Mesothelial cell of epicardium (in vitro differentiated cells): ENCODE measurements around the gene PRRG2. TPM values are rescaled to one million over a fixed set of nuclear protein-coding genes. Genes with fewer than 3 reads are reported as not detected.

Experiments
- DNase-seq, 2 experiments: peaks; one replicate each; pipeline ENCODE4 v3.0.0; 2021; ENCODE audit warnings: low spot score in 2 of 2; ENCODE audit not compliant: unreplicated experiment in 2 of 2
- H3K27ac Mint-ChIP-seq: 2 replicates; pipeline ENCODE4 v1.8.0; 2021; ENCODE audit warnings: mixed read lengths
- H3K27me3 Mint-ChIP-seq: 2 replicates; pipeline ENCODE4 v1.8.0; 2021; ENCODE audit warnings: low read depth, mixed read lengths
- H3K36me3 Mint-ChIP-seq: 2 replicates; pipeline ENCODE4 v1.8.0; 2021; ENCODE audit warnings: mixed read lengths
- H3K4me1 Mint-ChIP-seq: 2 replicates; pipeline ENCODE4 v1.8.0; 2021; ENCODE audit warnings: mixed read lengths
- H3K4me3 Mint-ChIP-seq: 2 replicates; pipeline ENCODE4 v1.8.0; 2021; ENCODE audit warnings: mild to moderate bottlenecking, moderate library complexity, mixed read lengths
- H3K9me3 Mint-ChIP-seq: 2 replicates; pipeline ENCODE4 v1.8.0; 2021; ENCODE audit warnings: mixed read lengths
- total RNA-seq: library from RNA; stranded (reverse); gene quantifications from 3 replicates; pipeline ENCODE4 v1.2.1, GENCODE V29; 2021
- TF ChIP-seq, protein P1 (sequence below): fragments of 200-600 bp; sonication (generic); IDR thresholded peaks from one replicate; pipeline ENCODE4 v1.5.0; 2021; ENCODE audit warnings: antibody characterized with exemption; ENCODE audit not compliant: unreplicated experiment

The PRRG2 gene
- total RNA-seq, 1 donor from 2014 or later, result 0.87 TPM

DNA sequence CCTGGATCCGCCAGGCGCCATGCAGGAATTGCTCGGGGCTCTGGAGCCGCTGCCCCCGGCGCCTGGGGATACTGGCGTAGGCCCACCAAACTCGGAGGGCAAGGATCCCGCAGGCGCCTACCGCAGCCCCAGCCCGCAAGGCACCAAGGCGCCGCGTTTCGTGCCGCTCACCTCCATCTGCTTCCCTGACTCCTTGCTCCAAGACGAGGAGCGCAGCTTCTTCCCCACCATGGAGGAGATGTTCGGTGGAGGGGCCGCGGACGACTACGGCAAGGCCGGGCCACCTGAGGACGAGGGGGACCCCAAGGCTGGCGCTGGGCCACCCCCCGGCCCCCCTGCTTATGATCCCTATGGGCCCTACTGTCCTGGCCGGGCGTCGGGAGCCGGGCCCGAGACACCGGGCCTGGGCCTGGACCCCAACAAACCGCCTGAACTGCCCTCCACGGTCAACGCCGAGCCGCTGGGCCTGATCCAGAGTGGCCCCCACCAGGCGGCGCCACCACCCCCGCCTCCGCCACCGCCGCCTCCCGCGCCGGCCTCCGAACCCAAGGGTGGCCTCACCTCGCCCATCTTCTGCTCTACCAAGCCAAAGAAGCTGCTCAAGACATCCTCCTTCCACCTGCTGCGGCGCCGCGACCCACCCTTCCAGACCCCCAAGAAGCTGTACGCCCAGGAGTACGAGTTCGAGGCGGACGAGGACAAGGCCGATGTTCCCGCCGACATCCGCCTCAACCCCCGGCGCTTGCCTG lies 16.0 kb downstream of the PRRG2 start:
- Mint-ChIP-seq H3K4me3 (no peak overlapping the region), H3K9me3 (no peaks in the 10 kb centered on the region), H3K36me3 (peaks cover 20% of the 10 kb centered on the region), H3K27ac (no peak overlapping the region), H3K27me3 (no peaks in the 10 kb centered on the region), H3K4me1 (peaks cover 20% of the 10 kb centered on the region)
- TF ChIP-seq, protein P1, sequence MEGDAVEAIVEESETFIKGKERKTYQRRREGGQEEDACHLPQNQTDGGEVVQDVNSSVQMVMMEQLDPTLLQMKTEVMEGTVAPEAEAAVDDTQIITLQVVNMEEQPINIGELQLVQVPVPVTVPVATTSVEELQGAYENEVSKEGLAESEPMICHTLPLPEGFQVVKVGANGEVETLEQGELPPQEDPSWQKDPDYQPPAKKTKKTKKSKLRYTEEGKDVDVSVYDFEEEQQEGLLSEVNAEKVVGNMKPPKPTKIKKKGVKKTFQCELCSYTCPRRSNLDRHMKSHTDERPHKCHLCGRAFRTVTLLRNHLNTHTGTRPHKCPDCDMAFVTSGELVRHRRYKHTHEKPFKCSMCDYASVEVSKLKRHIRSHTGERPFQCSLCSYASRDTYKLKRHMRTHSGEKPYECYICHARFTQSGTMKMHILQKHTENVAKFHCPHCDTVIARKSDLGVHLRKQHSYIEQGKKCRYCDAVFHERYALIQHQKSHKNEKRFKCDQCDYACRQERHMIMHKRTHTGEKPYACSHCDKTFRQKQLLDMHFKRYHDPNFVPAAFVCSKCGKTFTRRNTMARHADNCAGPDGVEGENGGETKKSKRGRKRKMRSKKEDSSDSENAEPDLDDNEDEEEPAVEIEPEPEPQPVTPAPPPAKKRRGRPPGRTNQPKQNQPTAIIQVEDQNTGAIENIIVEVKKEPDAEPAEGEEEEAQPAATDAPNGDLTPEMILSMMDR, result no peak
- no peak for DNase-seq

DNA sequence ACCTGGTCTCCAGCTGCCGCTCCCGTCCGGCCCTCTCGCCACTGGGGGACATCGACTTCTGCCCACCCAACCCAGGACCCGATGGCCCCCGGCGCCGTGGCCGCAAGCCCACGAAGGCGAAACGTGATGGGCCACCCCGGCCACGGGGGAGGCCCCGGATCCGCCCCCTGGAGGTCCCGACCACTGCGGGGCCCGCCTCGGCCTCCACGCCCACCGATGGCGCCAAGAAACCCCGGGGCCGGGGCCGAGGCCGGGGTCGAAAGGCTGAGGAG lies 16.5 kb downstream of the PRRG2 start:
- Mint-ChIP-seq H3K4me3 (no peak overlapping the region), H3K36me3 (peaks cover 21% of the 10 kb centered on the region), H3K27ac (no peak overlapping the region), H3K4me1 (peaks cover 14% of the 10 kb centered on the region), H3K27me3 (no peaks in the 10 kb centered on the region), H3K9me3 (no peaks in the 10 kb centered on the region)
- TF ChIP-seq, protein P1, result no peak
- no peak for DNase-seq

DNA sequence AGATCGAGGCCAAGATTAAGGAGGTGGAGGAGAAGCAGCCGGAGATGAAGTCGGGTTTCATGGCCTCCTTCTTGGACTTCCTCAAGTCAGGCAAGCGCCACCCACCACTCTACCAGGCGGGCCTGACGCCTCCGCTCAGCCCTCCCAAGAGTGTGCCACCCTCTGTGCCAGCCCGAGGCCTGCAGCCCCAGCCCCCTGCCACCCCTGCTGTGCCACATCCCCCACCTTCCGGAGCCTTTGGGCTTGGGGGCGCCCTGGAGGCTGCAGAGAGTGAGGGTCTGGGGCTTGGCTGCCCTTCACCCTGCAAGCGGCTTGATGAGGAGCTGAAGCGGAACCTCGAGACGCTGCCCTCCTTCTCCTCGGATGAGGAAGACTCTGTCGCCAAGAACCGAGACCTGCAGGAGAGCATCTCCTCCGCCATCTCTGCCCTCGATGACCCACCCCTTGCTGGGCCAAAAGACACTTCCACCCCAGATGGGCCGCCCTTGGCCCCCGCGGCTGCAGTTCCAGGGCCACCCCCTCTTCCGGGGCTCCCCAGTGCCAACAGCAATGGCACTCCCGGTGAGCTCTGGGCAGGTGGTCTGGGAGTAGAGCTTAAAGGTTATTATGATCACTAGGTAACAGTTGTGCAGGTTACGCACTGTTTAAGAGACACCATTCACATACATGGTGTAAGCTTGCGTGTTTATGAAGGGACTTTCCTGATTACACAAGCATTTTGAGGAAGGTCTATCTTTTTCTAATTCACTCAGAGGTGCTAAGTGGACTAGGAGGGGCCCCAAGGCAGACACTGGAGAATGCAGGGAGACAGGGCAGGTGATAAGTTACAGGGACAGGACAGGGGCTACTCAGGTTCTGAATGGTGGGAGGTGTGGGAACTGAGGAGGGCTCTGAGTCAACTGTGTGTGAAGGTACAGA lies 18.5 kb downstream of the PRRG2 start:
- H3K27me3 Mint-ChIP-seq, result no peaks in the 10 kb centered on the region
- TF ChIP-seq, protein P1, result no peak
- DNase-seq, result no peak
- H3K4me1 Mint-ChIP-seq, result no peaks in the 10 kb centered on the region
- no peak overlapping the region for H3K4me3 Mint-ChIP-seq
- H3K9me3 Mint-ChIP-seq, result no peaks in the 10 kb centered on the region
- H3K36me3 Mint-ChIP-seq, result peaks cover 29% of the 10 kb centered on the region
- no peak overlapping the region for H3K27ac Mint-ChIP-seq

DNA sequence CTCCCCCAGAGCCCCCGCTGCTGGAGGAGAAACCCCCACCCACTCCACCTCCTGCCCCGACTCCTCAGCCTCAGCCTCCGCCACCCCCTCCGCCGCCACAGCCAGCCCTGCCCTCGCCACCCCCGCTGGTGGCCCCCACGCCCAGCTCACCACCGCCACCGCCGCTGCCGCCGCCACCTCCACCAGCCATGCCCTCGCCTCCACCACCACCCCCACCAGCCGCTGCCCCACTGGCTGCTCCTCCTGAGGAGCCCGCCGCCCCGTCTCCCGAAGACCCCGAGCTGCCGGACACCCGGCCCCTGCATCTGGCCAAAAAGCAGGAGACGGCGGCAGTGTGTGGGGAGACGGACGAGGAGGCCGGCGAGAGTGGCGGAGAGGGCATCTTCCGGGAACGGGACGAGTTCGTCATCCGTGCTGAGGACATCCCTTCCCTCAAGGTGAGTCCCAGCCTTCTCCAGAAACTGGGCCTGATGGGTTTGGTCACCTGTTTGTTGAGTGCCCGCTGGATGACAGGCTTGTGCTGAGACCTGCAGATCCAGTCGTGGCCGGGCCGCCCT lies 20.4 kb downstream of the PRRG2 start:
- H3K27me3 Mint-ChIP-seq, result no peaks in the 10 kb centered on the region
- H3K36me3 Mint-ChIP-seq, result peaks cover 33% of the 10 kb centered on the region
- DNase-seq, result no peak
- no peak overlapping the region for H3K27ac Mint-ChIP-seq
- no peaks in the 10 kb centered on the region for H3K9me3 Mint-ChIP-seq
- H3K4me1 Mint-ChIP-seq, result no peaks in the 10 kb centered on the region
- TF ChIP-seq, protein P1, result no peak
- H3K4me3 Mint-ChIP-seq, result no peak overlapping the region

DNA sequence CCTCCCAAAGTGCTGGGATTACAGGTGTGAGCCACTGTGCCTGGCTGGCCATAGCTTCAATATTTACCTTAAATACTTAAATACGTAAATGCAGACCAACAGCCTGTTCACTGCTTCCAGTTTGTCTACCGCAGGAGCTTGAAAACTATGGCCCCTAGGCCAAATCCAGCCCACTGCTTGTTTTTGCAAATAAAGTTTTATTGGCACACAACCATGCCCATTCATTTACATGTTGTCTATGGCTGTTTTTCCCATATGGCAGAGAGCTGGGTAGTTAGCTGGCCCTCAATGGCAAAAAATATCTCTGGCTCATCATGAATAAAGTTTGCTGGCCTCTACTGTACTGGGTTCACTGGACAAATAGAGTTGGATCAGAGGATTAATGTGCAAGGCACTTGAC lies 21.7 kb downstream of the PRRG2 start:
- Mint-ChIP-seq H3K27ac (no peak overlapping the region), H3K9me3 (no peaks in the 10 kb centered on the region), H3K4me3 (no peak overlapping the region), H3K36me3 (peaks cover 36% of the 10 kb centered on the region), H3K27me3 (no peaks in the 10 kb centered on the region), H3K4me1 (no peaks in the 10 kb centered on the region)
- DNase-seq, result no peak
- TF ChIP-seq, protein P1, result no peak
